SU-DHL-6 (cell line): Measurements from ENCODE around the gene DIAPH3.

Experiments used
- H2AFZ ChIP-seq: fragments of 200-600 bp; sonication (generic); 2 replicates; pipeline ENCODE4 v1.6.1; 2014; ENCODE audit warnings: low read depth, mild to moderate bottlenecking, moderate library complexity, mixed read lengths, antibody characterized with exemption, low read length; ENCODE audit not compliant: severe bottlenecking
- H3F3A ChIP-seq: fragments of 200-600 bp; shearing (Covaris generic); 2 replicates; pipeline ENCODE4 v1.6.0; 2016; ENCODE audit warnings: antibody characterized with exemption, mild to moderate bottlenecking; ENCODE audit not compliant: insufficient read depth
- H3K27ac ChIP-seq: fragments of 200-600 bp; sonication (generic); 2 replicates; pipeline ENCODE4 v1.5.1; 2016; ENCODE audit warnings: low read depth, mild to moderate bottlenecking, low read length, moderate library complexity, mixed read lengths
- H3K27me3 ChIP-seq: fragments of 200-600 bp; sonication (generic), shearing (Covaris generic); 2 replicates; pipeline ENCODE4 v1.6.0; 2014; ENCODE audit warnings: mild to moderate bottlenecking, low read length
- H3K36me3 ChIP-seq: fragments of 200-600 bp; sonication (generic); 2 replicates; pipeline ENCODE4 v1.6.1; 2014; ENCODE audit warnings: mild to moderate bottlenecking, low read length, mixed read lengths
- H3K4me2 ChIP-seq: fragments of 300-600, 200-600 bp; shearing (Covaris generic), sonication (generic); 2 replicates; pipeline ENCODE4 v1.6.0; 2014; ENCODE audit warnings: low read length, low read depth, mild to moderate bottlenecking; ENCODE audit not compliant: poor library complexity, severe bottlenecking
- H3K4me3 ChIP-seq: fragments of 200-600 bp; sonication (generic); 2 replicates; pipeline ENCODE4 v1.5.1; 2014; ENCODE audit warnings: antibody characterized with exemption, low read length, mild to moderate bottlenecking, mixed read lengths; ENCODE audit not compliant: insufficient read depth, poor library complexity, severe bottlenecking
- H3K79me2 ChIP-seq: fragments of 200-600 bp; sonication (generic); 2 replicates; pipeline ENCODE4 v1.6.1; 2014; ENCODE audit warnings: mild to moderate bottlenecking, low read length, moderate library complexity; ENCODE audit not compliant: insufficient read depth
- H3K9ac ChIP-seq: fragments of 200-600 bp; sonication (generic); 2 replicates; pipeline ENCODE4 v1.7.0; 2014; ENCODE audit warnings: mild to moderate bottlenecking, low read length
- H3K9me2 ChIP-seq: fragments of 200-600 bp; sonication (generic); replicated peaks from 2 replicates; pipeline ENCODE4 v1.6.1; 2014; ENCODE audit warnings: low read length; ENCODE audit not compliant: insufficient read depth
- H3K9me3 ChIP-seq: fragments of 200-600 bp; sonication (generic); 2 replicates; pipeline ENCODE4 v1.6.1; 2014; ENCODE audit warnings: low read length, mixed read lengths; ENCODE audit not compliant: insufficient read depth
- H4K20me1 ChIP-seq: fragments of 200-600 bp; sonication (generic); 2 replicates; pipeline ENCODE4 v1.6.1; 2014; ENCODE audit warnings: low read depth, mild to moderate bottlenecking, antibody characterized with exemption, low read length, moderate library complexity, mixed read lengths
- EZH2phosphoT487 ChIP-seq: fragments of 200-600 bp; sonication (generic), shearing (Covaris generic); conservative IDR thresholded peaks from 2 replicates; pipeline ENCODE4 v1.6.1; 2018; ENCODE audit warnings: mild to moderate bottlenecking, antibody characterized with exemption, low read length, moderate library complexity, mixed read lengths
- TF ChIP-seq, protein P1 (sequence below): fragments of 200-600 bp; sonication (generic); IDR thresholded peaks from one replicate; pipeline ENCODE4 v1.5.1; 2017; ENCODE audit warnings: antibody characterized with exemption, mild to moderate bottlenecking, low read length, moderate library complexity; ENCODE audit not compliant: insufficient read depth, poor library complexity, severe bottlenecking

Gene DIAPH3

DNA sequence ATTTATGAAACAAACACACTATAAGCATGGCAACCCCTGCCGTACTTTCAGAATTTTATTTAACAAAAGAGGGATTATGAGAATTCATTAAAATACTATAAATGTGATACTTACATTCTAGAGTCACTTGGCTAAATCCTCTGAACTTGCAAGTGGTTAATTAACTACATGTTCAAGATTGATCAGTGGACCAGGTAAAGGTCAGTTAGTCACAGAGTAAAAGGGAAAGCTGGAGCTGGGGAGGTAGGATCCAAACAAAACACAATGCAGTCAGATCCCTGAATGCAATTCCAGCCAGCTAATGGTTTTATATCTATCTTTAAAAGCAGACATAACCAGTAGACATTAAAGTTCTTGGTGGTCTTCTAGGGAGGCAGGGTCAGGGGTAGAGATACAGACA lies 270.5 kb downstream of the DIAPH3 start:
- no peaks in the 10 kb centered on the region for H3K79me2 ChIP-seq
- TF ChIP-seq, protein P1, sequence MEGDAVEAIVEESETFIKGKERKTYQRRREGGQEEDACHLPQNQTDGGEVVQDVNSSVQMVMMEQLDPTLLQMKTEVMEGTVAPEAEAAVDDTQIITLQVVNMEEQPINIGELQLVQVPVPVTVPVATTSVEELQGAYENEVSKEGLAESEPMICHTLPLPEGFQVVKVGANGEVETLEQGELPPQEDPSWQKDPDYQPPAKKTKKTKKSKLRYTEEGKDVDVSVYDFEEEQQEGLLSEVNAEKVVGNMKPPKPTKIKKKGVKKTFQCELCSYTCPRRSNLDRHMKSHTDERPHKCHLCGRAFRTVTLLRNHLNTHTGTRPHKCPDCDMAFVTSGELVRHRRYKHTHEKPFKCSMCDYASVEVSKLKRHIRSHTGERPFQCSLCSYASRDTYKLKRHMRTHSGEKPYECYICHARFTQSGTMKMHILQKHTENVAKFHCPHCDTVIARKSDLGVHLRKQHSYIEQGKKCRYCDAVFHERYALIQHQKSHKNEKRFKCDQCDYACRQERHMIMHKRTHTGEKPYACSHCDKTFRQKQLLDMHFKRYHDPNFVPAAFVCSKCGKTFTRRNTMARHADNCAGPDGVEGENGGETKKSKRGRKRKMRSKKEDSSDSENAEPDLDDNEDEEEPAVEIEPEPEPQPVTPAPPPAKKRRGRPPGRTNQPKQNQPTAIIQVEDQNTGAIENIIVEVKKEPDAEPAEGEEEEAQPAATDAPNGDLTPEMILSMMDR = no peak
- no peak for TF ChIP-seq EZH2phosphoT487

DNA sequence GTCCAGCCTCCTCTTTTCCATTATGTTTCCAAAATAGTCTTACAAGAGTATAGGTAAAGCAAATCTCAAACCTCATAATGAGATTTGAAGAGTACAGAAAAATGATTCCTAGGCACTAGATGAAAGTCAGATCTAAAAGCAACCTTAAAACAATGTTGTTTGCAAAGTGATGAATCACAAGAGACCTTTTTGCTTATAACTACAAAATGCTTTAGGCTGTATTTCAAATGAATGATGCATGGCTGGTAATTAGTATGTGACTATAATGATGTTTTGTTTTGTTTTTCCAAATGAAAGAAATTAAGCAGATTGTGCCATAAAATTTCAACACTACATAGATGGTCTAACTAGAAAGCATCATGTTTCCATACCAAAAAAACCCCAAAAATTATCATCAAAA lies 272.7 kb downstream of the DIAPH3 start:
- Histone ChIP-seq H3K4me2 (no peak overlapping the region), H3K9me3 (no peaks in the 10 kb centered on the region)
- TF ChIP-seq EZH2phosphoT487 = no peak
- TF ChIP-seq, protein P1 = no peak

More for the DNA sequence above, 270.5 kb downstream of the DIAPH3 start:
- Histone ChIP-seq H2AFZ (no peak overlapping the region), H3K4me2 (no peak overlapping the region), H3K9ac (no peak overlapping the region), H3F3A (no peaks in the 10 kb centered on the region), H4K20me1 (no peaks in the 10 kb centered on the region), H3K27me3 (no peaks in the 10 kb centered on the region), H3K36me3 (no peaks in the 10 kb centered on the region), H3K4me3 (no peak overlapping the region), H3K9me3 (no peaks in the 10 kb centered on the region), H3K27ac (no peak overlapping the region), H3K9me2 (no peaks in the 10 kb centered on the region)

DNA sequence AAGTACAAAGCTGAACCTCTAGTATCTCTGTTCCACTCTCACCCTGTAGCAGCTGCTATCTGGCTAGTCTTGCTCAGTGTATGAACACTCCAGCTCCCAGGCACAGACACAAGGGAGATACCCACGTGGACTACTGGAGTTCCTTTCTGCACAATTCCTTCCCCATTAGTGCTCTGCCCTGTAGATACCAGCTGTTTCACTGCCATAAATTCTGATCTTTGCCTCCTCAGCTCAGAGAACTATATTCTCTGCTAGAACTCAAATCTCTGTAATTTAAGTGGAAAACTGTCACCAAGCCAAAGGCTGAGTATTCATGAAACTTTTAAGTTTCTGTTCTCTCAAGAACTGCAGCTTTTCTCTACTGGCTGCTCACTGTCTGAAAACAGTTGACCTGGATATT lies 273.7 kb downstream of the DIAPH3 start:
- no peaks in the 10 kb centered on the region for H3K9me3 ChIP-seq
- no peaks in the 10 kb centered on the region for H3K79me2 ChIP-seq
- TF ChIP-seq, protein P1 = no peak
- TF ChIP-seq EZH2phosphoT487 = no peak
- H3K9ac ChIP-seq = no peak overlapping the region
- no peak overlapping the region for H2AFZ ChIP-seq
- H3K27ac ChIP-seq = no peak overlapping the region
- no peak overlapping the region for H3K4me2 ChIP-seq
- no peaks in the 10 kb centered on the region for H4K20me1 ChIP-seq
- H3K27me3 ChIP-seq = no peaks in the 10 kb centered on the region
- H3K9me2 ChIP-seq = no peaks in the 10 kb centered on the region
- no peak overlapping the region for H3K4me3 ChIP-seq
- H3K36me3 ChIP-seq = no peaks in the 10 kb centered on the region
- no peaks in the 10 kb centered on the region for H3F3A ChIP-seq

More for the DNA sequence above, 272.7 kb downstream of the DIAPH3 start:
- H4K20me1 ChIP-seq = no peaks in the 10 kb centered on the region
- H3K9ac ChIP-seq = no peak overlapping the region
- H3K27me3 ChIP-seq = no peaks in the 10 kb centered on the region
- no peaks in the 10 kb centered on the region for H3K36me3 ChIP-seq
- no peaks in the 10 kb centered on the region for H3K9me2 ChIP-seq
- H3K79me2 ChIP-seq = no peaks in the 10 kb centered on the region
- no peak overlapping the region for H3K4me3 ChIP-seq
- no peak overlapping the region for H3K27ac ChIP-seq
- no peaks in the 10 kb centered on the region for H3F3A ChIP-seq
- no peak overlapping the region for H2AFZ ChIP-seq

DNA sequence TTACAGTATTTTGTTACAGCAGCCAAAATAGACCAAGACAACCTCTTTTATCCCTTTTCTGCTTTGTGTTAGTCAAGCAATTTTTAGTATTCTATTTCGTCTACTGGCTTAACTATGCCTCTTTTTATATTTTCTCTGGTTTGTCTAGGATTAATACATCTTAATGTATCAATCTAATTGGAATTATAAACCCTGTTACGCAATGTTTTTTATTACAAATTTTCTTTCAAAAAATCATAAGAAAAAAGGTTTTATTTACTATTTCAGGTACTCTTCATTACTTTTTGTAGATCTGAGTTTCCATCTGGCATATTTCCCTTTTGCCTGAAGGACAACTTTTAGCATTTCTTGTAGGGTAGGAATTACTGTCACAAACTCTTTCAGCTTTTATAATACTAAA lies 275.3 kb downstream of the DIAPH3 start:
- H3K4me3 ChIP-seq = no peak overlapping the region
- H3F3A ChIP-seq = no peaks in the 10 kb centered on the region
- no peaks in the 10 kb centered on the region for H4K20me1 ChIP-seq
- no peak overlapping the region for H3K4me2 ChIP-seq
- H3K27me3 ChIP-seq = no peaks in the 10 kb centered on the region
- H3K79me2 ChIP-seq = no peaks in the 10 kb centered on the region
- H3K9ac ChIP-seq = no peak overlapping the region
- no peak overlapping the region for H3K27ac ChIP-seq
- H3K9me2 ChIP-seq = no peaks in the 10 kb centered on the region
- no peaks in the 10 kb centered on the region for H3K9me3 ChIP-seq
- H3K36me3 ChIP-seq = no peaks in the 10 kb centered on the region
- TF ChIP-seq, protein P1 = no peak
- TF ChIP-seq EZH2phosphoT487 = no peak
- no peak overlapping the region for H2AFZ ChIP-seq
